CD4-positive, alpha-beta T cell treated with Interleukin-6 at 100 ng/mL for 8 hours (primary cell): Measurements from ENCODE around the gene ARHGAP33.
A peak's percentile ranks its signal among the peaks of the same experiment; 100 is the strongest.

Source experiments
- DNase-seq: peaks from one replicate; pipeline ENCODE4 v3.0.0-alpha.2; 2020; ENCODE audit warnings: mixed read lengths, low spot score

The ARHGAP33 gene

GRCh38 chr19:35775298-35776101 is at the start of gene ARHGAP33:
Gene ARHGAP33 (plus strand): TSS chr19:35775564. CDS start chr19:35775659, 95 bp downstream.
- peak; percentile 97 for DNase-seq

GRCh38 chr19:35727053-35727955 is 48.1 kb upstream of the ARHGAP33 start:
- DNase-seq: no peak

GRCh38 chr19:35727956-35728706 is 47.2 kb upstream of the ARHGAP33 start:
- no peak for DNase-seq

- DNase-seq: no peak
These were observed 46.3 kb upstream of the ARHGAP33 start for GRCh38 chr19:35729021-35729420.

- DNase-seq: no peak
These were observed 45.6 kb upstream of the ARHGAP33 start for GRCh38 chr19:35729763-35730162.

- no peak for DNase-seq
These were observed 45.0 kb upstream of the ARHGAP33 start for GRCh38 chr19:35730326-35730725.

GRCh38 chr19:35731353-35731752 is 44.0 kb upstream of the ARHGAP33 start:
- no peak for DNase-seq

- DNase-seq: no peak
These were observed 43.5 kb upstream of the ARHGAP33 start for GRCh38 chr19:35731779-35732405.

GRCh38 chr19:35732540-35733179 is 42.7 kb upstream of the ARHGAP33 start:
- DNase-seq: no peak

GRCh38 chr19:35733180-35734125 is 41.9 kb upstream of the ARHGAP33 start:
- no peak for DNase-seq

GRCh38 chr19:35734273-35734672 is 41.1 kb upstream of the ARHGAP33 start:
- DNase-seq: no peak

- no peak for DNase-seq
These were observed 40.5 kb upstream of the ARHGAP33 start for GRCh38 chr19:35734889-35735288.

- no peak for DNase-seq
These were observed 38.2 kb upstream of the ARHGAP33 start for GRCh38 chr19:35736913-35737886.

GRCh38 chr19:35738021-35738886 is 37.1 kb upstream of the ARHGAP33 start:
- no peak for DNase-seq

GRCh38 chr19:35738887-35739229 is 36.5 kb upstream of the ARHGAP33 start:
- DNase-seq: no peak

GRCh38 chr19:35739275-35740107 is 35.9 kb upstream of the ARHGAP33 start:
- DNase-seq: no peak

GRCh38 chr19:35740108-35740422 is 35.3 kb upstream of the ARHGAP33 start:
- DNase-seq: no peak
